NCI-H69 (cell line): ENCODE measurements around the gene ZDHHC11B.
"Not testable (repeated sequence)": the region's sequence is repeated elsewhere in the genome, so short reads cannot be mapped to it uniquely, and the experiment has no call there.

Experiments used
- DNase-seq: peaks from one replicate; lab custom pipeline; 2025; lab: John Stamatoyannopoulos, UW

ZDHHC11B gene

DNA sequence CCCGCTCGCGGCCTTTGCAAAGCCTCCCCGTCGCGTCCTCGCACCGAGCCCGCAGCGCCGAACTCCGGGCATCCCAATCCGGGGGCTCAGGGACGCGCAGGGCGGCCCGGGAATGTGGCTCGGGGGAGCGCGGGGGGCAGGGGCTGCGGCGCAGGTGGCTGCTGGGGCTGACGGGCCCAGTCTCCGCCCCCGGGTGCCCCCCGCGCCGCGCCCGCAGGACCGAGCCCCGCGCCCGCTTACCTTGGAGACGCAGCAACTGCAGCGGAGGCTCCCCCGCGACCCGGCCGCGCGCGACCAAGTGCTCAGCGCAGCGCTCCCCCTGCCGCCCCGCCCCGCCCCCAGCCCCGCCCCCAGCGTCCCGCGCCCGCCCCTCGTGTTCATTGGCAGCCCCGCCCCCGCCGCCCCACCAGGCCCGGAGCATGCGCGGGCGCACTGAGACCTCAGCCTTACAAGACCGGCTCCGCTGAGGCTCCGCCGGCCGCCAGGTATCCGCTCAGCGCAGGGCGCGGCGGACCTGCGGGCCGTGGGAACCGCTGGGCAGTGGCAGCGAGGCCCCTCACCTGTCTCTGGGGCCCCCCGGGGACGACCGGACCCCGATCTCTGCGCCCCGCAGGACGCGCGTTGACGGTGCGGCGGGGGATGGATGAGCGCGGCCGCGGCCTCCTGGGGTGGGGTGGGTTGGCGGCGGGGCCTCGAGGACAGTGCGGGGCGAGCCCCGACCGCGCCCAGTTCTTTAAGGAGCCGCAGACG is at the start of gene ZDHHC11B:
ZDHHC11B (minus strand) TSS at position 302 of the 750 bp plus-strand sequence. CDS start 17,810 bp downstream, outside the sequence.
- DNase-seq: peak; percentile 94

DNA sequence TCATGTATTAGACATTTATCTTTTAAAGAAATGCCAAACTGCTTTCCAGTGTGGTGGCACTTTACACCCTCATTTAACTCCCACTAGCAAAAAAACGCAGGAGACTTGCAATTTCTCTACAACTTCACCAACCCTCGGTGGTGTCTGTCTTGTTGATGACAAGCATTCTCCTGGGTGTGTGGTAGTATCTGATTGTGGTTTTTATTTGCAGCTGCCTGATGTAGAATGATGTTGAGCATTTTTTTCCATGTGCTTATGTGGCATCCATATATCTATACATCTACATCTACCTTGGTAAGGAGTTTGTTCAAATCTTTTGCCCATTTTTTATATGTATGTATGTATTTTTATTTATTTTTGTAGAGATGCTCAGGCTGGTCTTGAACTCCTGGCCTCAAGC is 49.5 kb upstream of the ZDHHC11B start:
- not testable (repeated sequence) for DNase-seq

- DNase-seq: not testable (repeated sequence)
These were observed 43.7 kb upstream of the ZDHHC11B start for GRCh38 chr5:828194-828593.

DNA sequence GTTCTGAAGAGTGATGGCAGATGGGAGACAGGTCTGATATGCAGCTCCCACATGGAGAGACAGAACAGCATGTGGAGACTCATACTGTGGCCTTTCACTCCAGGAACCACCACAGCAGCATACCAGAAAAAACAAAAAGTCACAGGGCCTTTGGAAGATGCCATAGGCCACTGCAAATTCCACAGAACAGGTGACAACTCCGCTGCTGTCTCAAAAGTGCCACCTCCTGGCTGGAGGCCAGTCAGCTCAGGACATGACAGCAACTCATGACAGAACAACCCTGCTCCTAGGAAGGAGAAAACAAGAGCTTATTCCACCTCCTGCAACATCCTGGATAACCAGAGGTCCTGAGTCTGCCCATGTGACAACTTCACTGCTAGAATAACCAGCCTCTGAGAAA is 41.0 kb upstream of the ZDHHC11B start:
- peak; percentile 10 for DNase-seq

DNA sequence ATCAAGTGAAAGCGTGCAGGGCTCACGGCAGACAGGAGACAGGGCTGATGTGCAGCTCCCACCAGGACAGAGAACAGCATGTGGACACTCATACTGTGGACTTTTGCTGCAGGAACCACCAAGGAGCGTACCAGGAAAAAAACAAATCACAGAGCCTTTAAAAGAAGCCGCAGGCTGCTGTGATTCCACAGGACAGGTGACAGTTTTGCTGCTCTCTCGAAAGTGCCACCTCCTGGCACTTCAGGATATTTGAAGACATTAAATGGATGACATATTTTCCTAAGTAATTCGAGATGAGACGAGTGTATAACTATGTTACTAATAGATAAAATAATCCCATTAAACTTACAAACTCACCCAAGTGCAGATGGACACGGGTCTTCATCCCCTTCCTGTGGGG is 37.0 kb upstream of the ZDHHC11B start:
- no peak for DNase-seq

DNA sequence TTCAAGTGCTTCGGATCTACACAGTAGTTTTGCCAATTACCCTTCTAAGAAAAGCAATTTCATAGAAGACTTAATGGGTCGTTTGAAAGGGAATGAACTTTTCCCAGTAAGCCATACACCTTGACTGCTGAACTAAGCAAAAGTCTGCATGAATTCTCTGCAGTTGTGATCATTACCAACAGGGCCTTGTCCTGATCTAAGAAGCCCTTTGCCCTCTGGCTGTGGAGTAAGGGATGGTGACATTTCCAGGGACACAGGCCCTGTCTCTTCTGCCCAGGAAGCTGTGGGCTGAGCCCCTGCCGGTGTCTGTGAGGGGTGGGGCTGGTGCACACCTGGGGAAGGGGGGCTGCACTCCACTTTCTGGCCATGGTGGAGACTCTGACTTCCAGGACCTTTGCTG is 35.7 kb upstream of the ZDHHC11B start:
- no peak for DNase-seq

DNA sequence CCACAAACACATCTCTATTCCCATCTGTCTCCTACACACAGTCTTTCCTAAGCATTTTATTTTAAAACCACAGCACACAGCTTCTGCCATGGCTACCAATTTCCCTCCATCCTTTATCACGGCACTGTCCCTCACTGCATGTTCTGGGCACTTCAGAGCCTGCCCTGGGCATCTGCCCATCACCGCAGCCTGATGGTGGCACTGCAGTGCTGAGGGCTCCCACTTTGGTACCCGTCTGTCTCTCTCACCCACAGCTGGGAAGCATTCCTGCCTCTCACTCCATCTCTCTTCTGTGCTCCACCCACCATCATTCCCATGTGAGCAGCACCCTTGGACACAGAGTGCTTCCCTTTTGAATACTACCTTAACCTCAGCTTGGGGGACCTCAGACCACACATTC is 34.5 kb upstream of the ZDHHC11B start:
- no peak for DNase-seq

DNA sequence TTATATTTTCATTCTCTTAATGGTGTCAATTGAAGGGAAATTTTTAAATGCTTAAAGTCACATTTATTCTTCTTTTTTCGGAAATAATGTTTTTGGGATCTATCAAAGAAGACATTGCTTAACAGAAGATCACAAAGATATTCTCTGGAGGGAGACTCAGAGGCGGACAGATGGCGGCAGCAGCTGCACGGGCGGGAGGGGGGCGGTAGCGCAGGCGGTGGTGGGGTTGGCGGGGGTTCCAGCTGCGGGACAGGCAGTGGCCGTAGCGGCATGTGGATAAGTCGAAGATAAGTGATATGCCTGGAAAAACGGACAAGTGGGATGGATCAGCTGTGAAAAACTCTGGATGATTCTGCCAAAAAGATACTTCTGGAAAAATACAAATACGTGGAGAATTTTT is 31.6 kb upstream of the ZDHHC11B start:
- DNase-seq: peak; percentile 38

- no peak for DNase-seq
These were observed 30.9 kb upstream of the ZDHHC11B start for GRCh38 chr5:815449-815848.

DNA sequence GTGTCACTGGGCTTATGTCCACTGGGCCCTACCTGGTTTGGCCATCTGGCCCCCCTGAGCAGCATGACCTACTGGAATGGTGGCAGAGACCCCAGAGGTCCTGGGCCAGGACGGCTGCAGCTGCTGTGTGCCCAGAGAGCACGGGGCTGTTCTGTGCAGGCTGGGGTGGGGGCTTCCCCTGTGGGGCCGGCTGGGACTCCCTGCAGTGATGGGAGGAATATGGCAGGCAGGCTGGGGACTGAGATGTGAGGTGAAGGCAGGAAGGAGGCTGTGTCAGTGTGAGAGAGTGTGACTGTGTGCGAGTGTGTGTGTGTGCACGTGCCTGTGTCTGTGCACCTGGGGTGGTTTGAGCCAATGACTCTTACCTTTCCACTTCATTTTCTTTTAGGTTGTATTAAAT is 29.0 kb upstream of the ZDHHC11B start:
- not testable (repeated sequence) for DNase-seq

GRCh38 chr5:811384-811783 is 26.9 kb upstream of the ZDHHC11B start:
- DNase-seq: not testable (repeated sequence)

DNA sequence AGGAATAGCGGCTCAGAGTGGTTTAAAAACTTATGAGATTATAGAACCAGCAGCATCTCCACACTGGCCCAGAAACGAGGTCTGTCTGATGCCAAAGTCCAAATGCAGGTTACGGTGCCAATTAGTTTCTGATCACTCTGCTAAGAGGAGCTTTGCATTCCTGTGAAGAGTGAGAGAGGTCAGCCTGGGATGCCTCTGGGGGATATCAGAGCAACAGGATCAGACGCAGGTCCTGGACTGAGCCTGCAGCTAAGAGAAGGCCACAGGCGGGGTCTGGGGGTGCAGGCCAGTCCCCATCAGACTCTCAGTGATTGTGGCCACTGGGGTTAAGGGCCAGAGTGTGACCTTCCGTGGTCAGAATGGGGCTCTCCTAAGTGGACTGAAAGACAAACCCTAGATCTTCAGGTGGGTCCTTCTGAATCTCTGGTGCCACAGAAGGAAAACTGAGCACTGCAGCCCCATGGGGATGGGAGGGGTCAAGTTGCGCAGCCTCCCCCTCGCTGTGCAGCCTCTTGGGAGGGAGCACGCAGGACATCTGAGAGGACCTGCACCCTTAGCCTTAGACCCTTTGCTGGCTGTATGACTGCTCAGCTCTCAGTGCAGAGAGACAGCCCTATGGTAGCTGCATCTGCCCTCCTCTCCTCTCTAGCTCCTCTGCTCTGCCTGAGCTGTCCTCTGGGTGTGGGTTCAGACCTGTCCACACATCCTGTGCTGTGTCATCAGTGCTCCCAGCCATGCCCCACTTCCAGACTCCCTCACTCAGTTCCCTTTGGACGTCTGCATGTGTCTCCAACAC is 23.4 kb upstream of the ZDHHC11B start:
- DNase-seq: not testable (repeated sequence)

GRCh38 chr5:801472-801871 is 16.9 kb upstream of the ZDHHC11B start:
- DNase-seq: no peak

DNA sequence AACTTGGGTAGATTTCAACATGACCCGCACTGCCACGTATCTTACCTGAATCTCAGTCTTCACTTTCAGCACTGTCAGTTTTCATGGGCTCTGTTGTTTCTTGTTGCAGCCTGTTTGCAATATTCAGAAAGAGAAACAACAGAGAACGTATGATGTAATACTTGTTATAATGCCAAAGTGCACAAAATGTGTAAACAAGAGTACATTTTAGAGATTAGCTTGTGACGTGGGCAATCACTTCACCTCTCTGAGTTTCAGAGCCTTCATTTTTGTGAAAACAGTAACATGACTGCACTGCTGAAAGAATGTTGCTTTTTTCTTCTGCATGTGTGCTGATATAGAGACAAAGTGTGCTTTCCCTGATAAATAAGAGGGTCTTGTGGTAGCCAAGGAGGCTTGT is 16.5 kb upstream of the ZDHHC11B start:
- DNase-seq: not testable (repeated sequence)

GRCh38 chr5:798505-799138 is 14.1 kb upstream of the ZDHHC11B start:
- DNase-seq: not testable (repeated sequence)

- DNase-seq: not testable (repeated sequence)
These were observed 13.5 kb upstream of the ZDHHC11B start for GRCh38 chr5:797986-798385.

DNA sequence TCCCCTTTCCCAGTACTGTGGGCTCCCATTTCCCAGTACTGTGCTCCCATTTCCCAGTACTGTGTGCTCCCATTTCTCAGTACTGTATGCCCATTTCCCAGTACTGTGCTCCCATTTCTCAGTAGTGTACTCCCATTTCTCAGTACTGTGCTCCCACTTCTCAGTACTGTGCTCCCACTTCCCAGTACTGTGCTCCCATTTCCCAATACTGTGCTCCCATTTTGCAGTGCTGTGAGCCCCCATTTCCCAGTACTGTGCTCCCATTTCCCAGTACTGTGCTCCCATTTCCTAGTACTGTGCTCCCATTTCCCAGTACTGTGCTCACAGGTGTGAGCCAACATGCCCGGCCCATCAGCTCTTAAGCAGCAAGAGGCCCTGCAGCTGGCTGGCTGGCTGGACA is 11.3 kb upstream of the ZDHHC11B start:
- not testable (repeated sequence) for DNase-seq

DNA sequence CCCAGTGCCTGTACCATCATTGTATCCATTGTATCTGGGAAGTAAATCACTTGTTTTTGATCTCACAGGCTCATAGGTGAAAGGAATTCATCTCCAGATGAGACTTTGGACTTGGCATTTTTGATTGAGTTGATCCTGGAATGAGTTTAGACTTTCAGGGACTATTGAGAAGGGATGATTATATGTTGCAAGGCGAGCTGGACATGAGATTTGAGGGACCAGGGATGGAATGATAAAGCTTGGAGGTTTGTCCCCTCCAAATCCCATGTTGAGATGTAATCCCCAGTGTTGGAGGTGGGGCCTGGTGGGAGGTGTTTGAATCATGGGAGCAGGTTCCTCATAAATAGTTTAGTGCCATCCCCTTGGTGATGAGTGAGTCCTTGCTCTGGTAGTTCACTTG is 10.4 kb upstream of the ZDHHC11B start:
- DNase-seq: not testable (repeated sequence)

- DNase-seq: not testable (repeated sequence)
These were observed 4.2 kb upstream of the ZDHHC11B start for GRCh38 chr5:788703-789102.

DNA sequence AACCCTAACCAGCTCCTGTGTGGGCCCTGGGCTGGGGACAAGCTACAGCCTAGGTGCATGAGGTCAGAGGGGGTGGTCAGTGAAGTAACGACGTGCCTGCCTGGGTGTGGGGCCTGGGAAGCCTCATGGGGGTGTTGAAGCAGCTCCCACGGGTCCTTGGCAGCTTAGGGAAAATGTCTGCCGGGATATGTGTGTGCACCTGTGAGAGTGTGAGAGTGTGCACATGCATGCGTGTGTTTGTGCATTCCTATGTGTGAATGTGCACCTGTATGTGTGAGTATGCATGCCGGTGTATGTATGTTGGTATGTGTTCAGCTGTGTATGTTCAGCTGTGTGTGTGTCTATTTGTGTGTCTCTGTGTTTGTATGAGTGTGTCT is 3.3 kb upstream of the ZDHHC11B start:
- DNase-seq: not testable (repeated sequence)

DNA sequence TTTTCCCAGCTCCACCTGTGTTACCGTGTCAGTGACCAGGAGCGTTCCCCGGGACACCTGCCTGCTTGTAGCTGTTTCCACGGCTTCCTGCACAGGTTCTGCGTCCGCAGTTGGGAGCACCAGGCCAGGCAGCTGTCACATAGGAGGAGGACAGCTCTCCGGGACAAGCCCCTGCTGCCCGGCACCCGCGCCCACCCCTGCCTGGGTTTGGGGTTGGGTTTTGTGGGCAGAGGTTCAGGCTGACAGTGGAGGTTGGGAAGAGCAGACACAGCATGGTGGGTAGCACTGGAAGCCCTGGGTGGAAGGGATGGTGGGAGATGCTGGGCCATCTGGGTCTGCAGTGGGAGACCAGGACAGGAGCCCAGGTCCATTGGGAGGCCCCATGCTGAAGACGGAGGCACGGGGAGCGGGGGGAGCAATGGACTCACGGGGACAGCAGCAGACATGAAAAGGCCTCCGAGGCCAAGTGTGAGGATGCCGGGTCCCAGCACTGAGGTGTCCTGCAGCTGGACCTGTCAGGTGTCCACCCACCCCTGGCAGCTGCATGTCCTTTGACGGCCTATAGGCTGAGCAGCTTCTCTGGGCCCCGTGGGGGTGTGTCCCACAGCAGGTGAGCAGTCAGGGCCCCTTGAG is 2.8 kb upstream of the ZDHHC11B start:
- not testable (repeated sequence) for DNase-seq

DNA sequence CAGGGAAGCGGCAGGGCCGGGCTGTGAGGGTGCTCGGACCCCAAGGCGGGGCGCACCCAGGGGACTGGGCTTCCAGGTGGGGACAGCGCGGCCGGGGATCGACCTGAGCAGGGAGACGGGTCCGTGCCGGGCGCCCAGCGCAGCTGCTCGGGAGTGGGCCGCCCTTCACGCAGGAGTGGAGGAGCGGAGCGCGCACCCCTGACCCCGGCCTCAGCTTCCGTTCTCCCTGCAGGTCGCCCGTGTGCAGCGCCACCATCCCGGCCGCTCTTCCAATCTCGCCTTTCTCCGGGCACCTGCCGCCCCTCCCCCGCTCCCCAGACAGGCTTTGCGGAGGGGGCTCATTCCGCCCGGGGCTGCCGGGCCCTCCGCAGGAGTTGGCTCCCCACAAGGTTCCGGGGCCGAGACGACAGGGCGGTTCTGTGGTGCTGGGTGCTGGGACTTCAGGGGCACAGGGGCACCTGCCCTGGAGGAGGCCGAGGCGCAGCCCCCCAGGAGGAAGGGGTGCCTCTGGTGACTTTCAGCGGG is 714 bp upstream of the ZDHHC11B start:
- peak; percentile 45 for DNase-seq
